ENCODE measurements around the gene FXYD1.
"Not testable (repeated sequence)": the region's sequence is repeated elsewhere in the genome, so short reads cannot be mapped to it uniquely, and the experiment has no call there.

The FXYD1 gene

DNA sequence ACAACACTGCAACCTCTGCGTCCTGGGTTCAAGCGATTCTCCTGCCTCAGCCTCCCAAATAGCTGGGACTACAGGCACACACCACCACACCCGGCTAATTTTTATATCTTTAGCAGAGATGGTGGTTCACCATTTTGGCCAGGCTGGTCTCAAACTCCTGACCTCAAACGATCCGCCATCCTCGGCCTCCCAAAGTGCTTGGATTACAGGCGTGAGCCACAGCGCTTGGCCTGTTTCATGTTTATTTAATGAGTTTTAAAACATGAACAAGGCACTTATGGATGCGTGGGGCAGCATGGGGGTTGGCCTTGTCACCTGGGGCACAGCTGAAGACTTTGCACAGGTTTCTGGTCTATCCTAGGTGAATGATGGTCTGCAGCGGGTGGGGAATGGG lies 14.5 kb downstream of the FXYD1 start:
- not testable (repeated sequence) for H3K4me3 ChIP-seq (ENCODE audit: low read depth in 1 of 2, low read length in 2 of 2); H3K9ac ChIP-seq (ENCODE audit: low read depth in 1 of 2, low read length in 2 of 2)

DNA sequence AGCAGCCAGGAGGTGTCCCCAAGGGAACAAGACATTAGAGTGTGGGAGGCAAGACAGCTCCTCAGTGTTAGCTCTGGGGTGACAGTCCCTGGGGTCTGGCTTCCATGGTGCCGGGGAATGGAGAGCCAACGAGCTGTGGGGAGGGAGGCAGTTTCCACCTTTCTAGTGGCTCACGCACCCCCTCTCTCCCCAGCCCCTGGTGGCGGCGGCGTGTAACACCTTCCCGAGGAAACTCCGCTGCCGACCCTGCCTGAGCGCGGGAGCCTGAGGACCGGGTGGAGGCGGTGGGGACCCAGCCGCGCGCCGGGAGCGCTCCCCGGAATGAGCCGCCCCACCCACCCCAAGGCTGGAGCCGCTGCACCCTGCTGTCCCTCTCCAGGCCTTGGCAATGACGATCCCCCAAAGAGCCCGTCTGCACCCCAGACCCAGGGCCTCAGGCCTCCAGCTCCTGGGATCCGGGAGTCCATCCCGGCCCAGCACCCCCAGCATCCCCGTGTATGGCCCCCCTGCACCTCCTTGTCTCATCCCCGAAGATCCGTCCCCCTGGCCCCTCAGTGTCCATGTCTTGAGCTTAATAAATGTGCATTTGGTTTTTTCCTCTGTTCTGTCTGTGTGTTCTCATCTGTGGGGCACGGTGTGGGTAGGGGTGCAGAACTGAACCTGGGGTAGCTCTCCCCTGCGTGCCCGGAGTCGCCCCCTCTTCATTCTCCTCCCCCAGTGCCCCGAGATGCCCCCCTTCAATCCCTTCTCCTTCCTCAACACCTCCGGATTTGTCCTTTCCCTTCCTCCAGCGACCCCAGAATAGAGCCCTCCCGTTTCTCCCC lies 15.3 kb downstream of the FXYD1 start:
- Histone ChIP-seq H3K27ac (ENCODE audit: low read depth, low read length) (no peak overlapping the region), H3K27me3 (ENCODE audit: control insufficient read depth in 1 of 2, insufficient read depth in 2 of 2, low read length in 2 of 2) (peaks cover 22 to 24% of the 10 kb centered on the region in 2 donors), H3K36me3 (ENCODE audit: control insufficient read depth in 1 of 2, insufficient read depth in 2 of 2, low read length in 2 of 2) (peaks cover 0 to 10% of the 10 kb centered on the region in 2 donors), H3K4me3 (ENCODE audit: low read depth in 1 of 2, low read length in 2 of 2) (peak overlapping the region; percentile 74 to 81), H3K9ac (ENCODE audit: low read depth in 1 of 2, low read length in 2 of 2) (peak overlapping the region in 1 of 2 donors; percentile 46), H3K9me3 (ENCODE audit: control insufficient read depth in 1 of 2, low read length in 2 of 2) (no peaks in the 10 kb centered on the region), H3K4me1 (ENCODE audit: control insufficient read depth in 1 of 2, insufficient read depth in 2 of 2, low read length in 2 of 2) (peaks cover 8 to 24% of the 10 kb centered on the region in 2 donors)

More for the DNA sequence above, 14.5 kb downstream of the FXYD1 start:
- H3K9me3 ChIP-seq (ENCODE audit: control insufficient read depth in 1 of 2, low read length in 2 of 2); H3K36me3 ChIP-seq (ENCODE audit: control insufficient read depth in 1 of 2, insufficient read depth in 2 of 2, low read length in 2 of 2); H3K27ac ChIP-seq (ENCODE audit: low read depth, low read length): not testable (repeated sequence)
- Histone ChIP-seq H3K27me3 (ENCODE audit: control insufficient read depth in 1 of 2, insufficient read depth in 2 of 2, low read length in 2 of 2) (peaks cover 22 to 24% of the 10 kb centered on the region in 2 donors), H3K4me1 (ENCODE audit: control insufficient read depth in 1 of 2, insufficient read depth in 2 of 2, low read length in 2 of 2) (peaks cover 8 to 24% of the 10 kb centered on the region in 2 donors)

DNA sequence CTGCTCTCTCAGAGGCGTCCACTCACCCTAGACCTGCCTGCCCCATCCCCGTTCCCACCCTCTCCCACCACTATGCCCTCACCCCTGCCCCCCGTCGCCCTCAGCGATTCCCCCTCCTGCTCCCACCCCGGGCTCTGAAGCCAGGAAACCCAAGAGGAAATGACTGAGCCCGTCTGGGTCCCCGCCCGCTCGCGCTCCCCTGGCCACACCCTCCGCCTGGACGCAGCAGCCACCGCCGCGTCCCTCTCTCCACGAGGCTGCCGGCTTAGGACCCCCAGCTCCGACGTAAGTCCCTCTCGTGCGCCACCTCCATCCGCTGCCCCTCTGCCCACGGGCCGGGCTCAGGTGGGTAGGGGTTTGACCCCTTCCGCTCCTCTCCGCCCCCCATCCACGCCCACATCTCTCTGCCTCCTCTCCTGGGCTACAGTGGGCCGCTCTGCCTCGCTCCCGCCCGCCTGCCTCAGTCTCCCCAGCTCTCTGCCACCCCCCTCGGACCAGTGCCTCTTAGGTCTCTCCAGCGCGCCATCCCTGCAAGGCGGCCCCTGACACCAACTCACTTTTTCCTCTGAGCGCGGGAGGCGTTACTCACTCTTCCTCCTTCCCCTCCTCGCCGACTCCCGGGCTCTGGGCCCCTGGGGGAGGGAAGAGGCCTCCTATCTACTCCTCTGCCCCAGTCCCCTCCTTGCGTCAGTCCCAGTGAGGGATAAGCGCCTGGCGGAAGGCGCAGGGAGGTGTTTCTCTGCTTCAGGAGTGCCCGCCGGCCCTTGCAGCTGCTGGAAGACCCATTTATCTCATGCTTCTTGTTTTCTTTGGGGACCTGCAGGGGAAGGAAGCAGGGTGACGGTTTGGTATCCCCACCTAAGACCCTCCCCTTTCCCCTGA lies 16.1 kb downstream of the FXYD1 start, which contains the start of gene FXYD5:
FXYD5 (plus strand) TSS at position 211 of the 882 bp plus-strand sequence. CDS start 816 bp downstream, outside the sequence.
- H3K9ac ChIP-seq (ENCODE audit: low read depth in 1 of 2, low read length in 2 of 2), result peak within 1 kb of the TSS; percentile 46 to 69
- no peaks in the 10 kb centered on the region for H3K9me3 ChIP-seq (ENCODE audit: control insufficient read depth in 1 of 2, low read length in 2 of 2)
- H3K27me3 ChIP-seq (ENCODE audit: control insufficient read depth in 1 of 2, insufficient read depth in 2 of 2, low read length in 2 of 2), result peaks cover 22 to 24% of the 10 kb centered on the region in 2 donors
- H3K4me3 ChIP-seq (ENCODE audit: low read depth in 1 of 2, low read length in 2 of 2), result peak within 1 kb of the TSS; percentile 74 to 81
- peaks cover 0 to 17% of the 10 kb centered on the region in 2 donors for H3K36me3 ChIP-seq (ENCODE audit: control insufficient read depth in 1 of 2, insufficient read depth in 2 of 2, low read length in 2 of 2)
- peak within 1 kb of the TSS; percentile 20 for H3K27ac ChIP-seq (ENCODE audit: low read depth, low read length)
- H3K4me1 ChIP-seq (ENCODE audit: control insufficient read depth in 1 of 2, insufficient read depth in 2 of 2, low read length in 2 of 2), result peaks cover 8 to 24% of the 10 kb centered on the region in 2 donors

DNA sequence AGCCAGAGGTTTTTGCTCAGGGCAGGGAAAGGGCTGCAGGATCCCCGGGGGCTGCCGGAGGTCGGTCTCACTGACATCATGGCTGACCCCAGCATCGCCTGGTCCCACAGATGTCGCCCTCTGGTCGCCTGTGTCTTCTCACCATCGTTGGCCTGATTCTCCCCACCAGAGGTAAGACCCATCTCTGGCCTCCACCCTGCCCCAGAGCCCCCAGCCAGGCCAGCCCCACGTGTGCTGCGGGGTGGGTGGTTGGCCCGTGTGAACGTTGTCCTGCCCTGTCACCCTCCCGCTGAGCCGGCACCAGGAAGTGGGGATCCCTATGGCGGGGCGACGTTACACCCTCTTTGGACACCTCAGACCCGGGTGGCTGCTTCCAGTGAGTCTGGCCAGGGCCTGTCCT lies 16.8 kb downstream of the FXYD1 start:
- no peaks in the 10 kb centered on the region for H3K9me3 ChIP-seq (ENCODE audit: control insufficient read depth in 1 of 2, low read length in 2 of 2)
- H3K27me3 ChIP-seq (ENCODE audit: control insufficient read depth in 1 of 2, insufficient read depth in 2 of 2, low read length in 2 of 2), result peaks cover 22 to 24% of the 10 kb centered on the region in 2 donors
- peaks cover 0 to 19% of the 10 kb centered on the region in 2 donors for H3K36me3 ChIP-seq (ENCODE audit: control insufficient read depth in 1 of 2, insufficient read depth in 2 of 2, low read length in 2 of 2)
- H3K27ac ChIP-seq (ENCODE audit: low read depth, low read length), result no peak overlapping the region
- peaks cover 8 to 24% of the 10 kb centered on the region in 2 donors for H3K4me1 ChIP-seq (ENCODE audit: control insufficient read depth in 1 of 2, insufficient read depth in 2 of 2, low read length in 2 of 2)
- peak overlapping the region; percentile 74 to 81 for H3K4me3 ChIP-seq (ENCODE audit: low read depth in 1 of 2, low read length in 2 of 2)
- H3K9ac ChIP-seq (ENCODE audit: low read depth in 1 of 2, low read length in 2 of 2), result peak overlapping the region; percentile 46 to 69

GRCh38 chr19:35155981-35156672 lies 17.5 kb downstream of the FXYD1 start:
- peaks cover 21 to 22% of the 10 kb centered on the region in 2 donors for H3K27me3 ChIP-seq (ENCODE audit: control insufficient read depth in 1 of 2, insufficient read depth in 2 of 2, low read length in 2 of 2)
- peak overlapping the region; percentile 74 to 81 for H3K4me3 ChIP-seq (ENCODE audit: low read depth in 1 of 2, low read length in 2 of 2)
- H3K9ac ChIP-seq (ENCODE audit: low read depth in 1 of 2, low read length in 2 of 2), result peak overlapping the region; percentile 46 to 69
- no peak overlapping the region for H3K27ac ChIP-seq (ENCODE audit: low read depth, low read length)
- H3K36me3 ChIP-seq (ENCODE audit: control insufficient read depth in 1 of 2, insufficient read depth in 2 of 2, low read length in 2 of 2), result peaks cover 0 to 19% of the 10 kb centered on the region in 2 donors
- H3K9me3 ChIP-seq (ENCODE audit: control insufficient read depth in 1 of 2, low read length in 2 of 2), result no peaks in the 10 kb centered on the region
- peaks cover 8 to 24% of the 10 kb centered on the region in 2 donors for H3K4me1 ChIP-seq (ENCODE audit: control insufficient read depth in 1 of 2, insufficient read depth in 2 of 2, low read length in 2 of 2)

DNA sequence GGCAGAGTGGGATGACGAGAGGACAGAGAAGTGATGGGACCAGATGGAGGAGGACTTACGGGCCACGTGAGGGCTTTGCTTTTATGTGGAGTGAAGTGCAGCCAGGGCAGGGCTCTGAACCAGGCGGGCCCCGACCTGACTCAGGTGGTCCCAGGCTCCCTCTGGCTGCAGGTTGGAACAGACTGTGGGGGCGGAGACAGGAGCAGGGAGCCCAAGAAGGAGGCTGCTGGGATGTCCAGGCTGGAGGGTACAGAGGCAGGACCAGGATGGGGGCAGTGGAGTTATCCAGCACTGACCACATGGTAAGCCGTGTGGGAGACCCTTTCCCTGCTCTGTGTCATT lies 18.0 kb downstream of the FXYD1 start:
- no peak overlapping the region for H3K9ac ChIP-seq (ENCODE audit: low read depth in 1 of 2, low read length in 2 of 2)
- no peaks in the 10 kb centered on the region for H3K9me3 ChIP-seq (ENCODE audit: control insufficient read depth in 1 of 2, low read length in 2 of 2)
- H3K4me1 ChIP-seq (ENCODE audit: control insufficient read depth in 1 of 2, insufficient read depth in 2 of 2, low read length in 2 of 2), result peaks cover 8 to 24% of the 10 kb centered on the region in 2 donors
- H3K4me3 ChIP-seq (ENCODE audit: low read depth in 1 of 2, low read length in 2 of 2), result no peak overlapping the region
- H3K36me3 ChIP-seq (ENCODE audit: control insufficient read depth in 1 of 2, insufficient read depth in 2 of 2, low read length in 2 of 2), result peaks cover 0 to 23% of the 10 kb centered on the region in 2 donors
- H3K27ac ChIP-seq (ENCODE audit: low read depth, low read length), result no peak overlapping the region
- H3K27me3 ChIP-seq (ENCODE audit: control insufficient read depth in 1 of 2, insufficient read depth in 2 of 2, low read length in 2 of 2), result peaks cover 20 to 22% of the 10 kb centered on the region in 2 donors

GRCh38 chr19:35157431-35157830 lies 18.8 kb downstream of the FXYD1 start:
- Histone ChIP-seq H3K4me3 (ENCODE audit: low read depth in 1 of 2, low read length in 2 of 2) (no peak overlapping the region), H3K4me1 (ENCODE audit: control insufficient read depth in 1 of 2, insufficient read depth in 2 of 2, low read length in 2 of 2) (peaks cover 8 to 24% of the 10 kb centered on the region in 2 donors), H3K36me3 (ENCODE audit: control insufficient read depth in 1 of 2, insufficient read depth in 2 of 2, low read length in 2 of 2) (peaks cover 0 to 30% of the 10 kb centered on the region in 2 donors), H3K27me3 (ENCODE audit: control insufficient read depth in 1 of 2, insufficient read depth in 2 of 2, low read length in 2 of 2) (peaks cover 18 to 19% of the 10 kb centered on the region in 2 donors), H3K9ac (ENCODE audit: low read depth in 1 of 2, low read length in 2 of 2) (no peak overlapping the region), H3K27ac (ENCODE audit: low read depth, low read length) (no peak overlapping the region), H3K9me3 (ENCODE audit: control insufficient read depth in 1 of 2, low read length in 2 of 2) (no peaks in the 10 kb centered on the region)

DNA sequence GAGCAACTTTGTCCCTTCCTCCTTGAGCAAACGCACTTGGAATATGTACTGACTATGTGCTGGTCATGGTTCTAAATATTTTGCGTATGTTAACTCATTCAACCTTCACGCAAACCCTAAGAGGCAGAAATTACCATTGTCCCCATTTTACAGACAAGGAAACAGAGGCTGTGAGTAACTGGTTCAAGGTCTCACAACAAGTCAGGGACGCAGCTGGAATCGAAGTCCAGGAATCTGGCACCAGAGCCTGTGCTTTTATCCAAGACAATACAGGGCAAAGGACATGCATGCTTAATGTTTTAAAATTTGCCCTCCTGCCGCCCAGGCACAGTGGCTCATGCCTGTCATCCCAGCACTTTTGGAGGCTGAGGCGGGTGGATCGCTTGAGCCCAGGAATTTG lies 21.0 kb downstream of the FXYD1 start:
- H3K4me1 ChIP-seq (ENCODE audit: control insufficient read depth in 1 of 2, insufficient read depth in 2 of 2, low read length in 2 of 2), result peaks cover 8 to 16% of the 10 kb centered on the region in 2 donors
- peaks cover 12 to 13% of the 10 kb centered on the region in 2 donors for H3K27me3 ChIP-seq (ENCODE audit: control insufficient read depth in 1 of 2, insufficient read depth in 2 of 2, low read length in 2 of 2)
- no peak overlapping the region for H3K9ac ChIP-seq (ENCODE audit: low read depth in 1 of 2, low read length in 2 of 2)
- H3K36me3 ChIP-seq (ENCODE audit: control insufficient read depth in 1 of 2, insufficient read depth in 2 of 2, low read length in 2 of 2), result peaks cover 0 to 50% of the 10 kb centered on the region in 2 donors
- H3K4me3 ChIP-seq (ENCODE audit: low read depth in 1 of 2, low read length in 2 of 2), result no peak overlapping the region
- H3K27ac ChIP-seq (ENCODE audit: low read depth, low read length), result no peak overlapping the region
- peaks cover 0 to 7% of the 10 kb centered on the region in 2 donors for H3K9me3 ChIP-seq (ENCODE audit: control insufficient read depth in 1 of 2, low read length in 2 of 2)

GRCh38 chr19:35160629-35161433 lies 22.2 kb downstream of the FXYD1 start:
- Histone ChIP-seq H3K9ac (ENCODE audit: low read depth in 1 of 2, low read length in 2 of 2) (no peak overlapping the region), H3K4me3 (ENCODE audit: low read depth in 1 of 2, low read length in 2 of 2) (no peak overlapping the region), H3K36me3 (ENCODE audit: control insufficient read depth in 1 of 2, insufficient read depth in 2 of 2, low read length in 2 of 2) (peaks cover 0 to 53% of the 10 kb centered on the region in 2 donors), H3K27me3 (ENCODE audit: control insufficient read depth in 1 of 2, insufficient read depth in 2 of 2, low read length in 2 of 2) (peaks cover under 1 to 6% of the 10 kb centered on the region in 2 donors), H3K27ac (ENCODE audit: low read depth, low read length) (no peak overlapping the region), H3K4me1 (ENCODE audit: control insufficient read depth in 1 of 2, insufficient read depth in 2 of 2, low read length in 2 of 2) (peaks cover 3 to 5% of the 10 kb centered on the region in 2 donors), H3K9me3 (ENCODE audit: control insufficient read depth in 1 of 2, low read length in 2 of 2) (peaks cover 0 to 8% of the 10 kb centered on the region in 2 donors)

All from duodenal mucosa (tissue), 2 donors.